Measurements from ENCODE around the gene MRNIP. TPM values are rescaled to one million over a fixed set of nuclear protein-coding genes. Genes with fewer than 3 reads are reported as not detected.
A peak's percentile ranks its signal among the peaks of the same experiment; 100 is the strongest.

The MRNIP gene
- total RNA-seq, 1 experiment from 2014 or later, result 37.8 TPM

GRCh38 chr5:179821298-179822058 is 37.1 kb downstream of the MRNIP start:
- peaks cover 59% of the 10 kb centered on the region for H3K4me1 ChIP-seq
- Mint-ChIP-seq H3K9me3 (ENCODE audit: unreplicated experiment) (no peaks in the 10 kb centered on the region), H3K27ac (ENCODE audit: unreplicated experiment) (peak overlapping the region; percentile 89), H3K36me3 (ENCODE audit: insufficient read depth, unreplicated experiment) (peaks cover 89% of the 10 kb centered on the region), H3K4me3 (ENCODE audit: unreplicated experiment) (peak overlapping the region; percentile 88), H3K4me1 (ENCODE audit: low read depth, unreplicated experiment) (peaks cover 37% of the 10 kb centered on the region), H3K27me3 (ENCODE audit: insufficient read depth, unreplicated experiment) (no peaks in the 10 kb centered on the region)
- no peak for TF ChIP-seq CTCF (IDR thresholded peaks at IDR 0.05; ENCODE audit: insufficient read depth in 1 of 2, low read depth in 1 of 2, low read length in 1 of 2, severe bottlenecking in 1 of 2, unreplicated experiment in 1 of 2)
- H3K9me3 ChIP-seq, result no peaks in the 10 kb centered on the region
- peak overlapping the region; percentile 97 for H3K4me3 ChIP-seq (ENCODE audit: low read depth, low read length)
- intact Hi-C loops (cut with micrococcal nuclease; ENCODE audit: unreplicated experiment), result loop anchor here (2.0 kb wide), 1 partner anchor 59 kb away; no protein-coding TSS in a partner anchor
- H3K36me3 ChIP-seq (ENCODE audit: control insufficient read depth, insufficient read depth, low read length), result peaks cover 14% of the 10 kb centered on the region
- no peaks in the 10 kb centered on the region for H3K27me3 ChIP-seq (replicated peaks; ENCODE audit: control insufficient read depth, insufficient read depth, low read length)
- no TSS peak for BruUV-seq (replicated peaks)
- POLR2A ChIA-PET, result interaction anchor here (0.6 to 1.0 kb wide), 2 partner anchors 10 to 72 kb away, joined by 4 to 7 read pairs; no protein-coding TSS in a partner anchor
- DNase-seq, result peak; percentile 90
- CTCF ChIA-PET, result no interaction called here

- H3K4me1 Mint-ChIP-seq (ENCODE audit: low read depth, unreplicated experiment), result peaks cover 37% of the 10 kb centered on the region
- H3K4me3 ChIP-seq (ENCODE audit: low read depth, low read length), result peak within 1 kb of the TSS; percentile 97
- no peaks in the 10 kb centered on the region for H3K27me3 ChIP-seq (replicated peaks; ENCODE audit: control insufficient read depth, insufficient read depth, low read length)
- peaks cover 81% of the 10 kb centered on the region for H3K36me3 Mint-ChIP-seq (ENCODE audit: insufficient read depth, unreplicated experiment)
- ChIA-PET CTCF (interaction anchor here (0.6 kb wide), 1 partner anchor 559 kb away, joined by 3 read pairs; no protein-coding TSS in a partner anchor), POLR2A (interaction anchor here (1.0 kb wide), 1 partner anchor 9 kb away, joined by 7 read pairs; no protein-coding TSS in a partner anchor)
- H3K9me3 Mint-ChIP-seq (ENCODE audit: unreplicated experiment), result no peaks in the 10 kb centered on the region
- H3K9me3 ChIP-seq, result no peaks in the 10 kb centered on the region
- H3K27ac Mint-ChIP-seq (ENCODE audit: unreplicated experiment), result peak within 1 kb of the TSS; percentile 94
- peaks cover 58% of the 10 kb centered on the region for H3K4me1 ChIP-seq
- TF ChIP-seq CTCF (IDR thresholded peaks at IDR 0.05; ENCODE audit: insufficient read depth in 1 of 2, low read depth in 1 of 2, low read length in 1 of 2, severe bottlenecking in 1 of 2, unreplicated experiment in 1 of 2), result no peak
- H3K4me3 Mint-ChIP-seq (ENCODE audit: unreplicated experiment), result peak within 1 kb of the TSS; percentile 88
- peaks cover 16% of the 10 kb centered on the region for H3K36me3 ChIP-seq (ENCODE audit: control insufficient read depth, insufficient read depth, low read length)
- intact Hi-C loops (cut with micrococcal nuclease; ENCODE audit: unreplicated experiment), result loop anchor here (2.0 kb wide), 1 partner anchor 58 kb away; no protein-coding TSS in a partner anchor
- no TSS peak for BruUV-seq (replicated peaks)
- no peaks in the 10 kb centered on the region for H3K27me3 Mint-ChIP-seq (ENCODE audit: insufficient read depth, unreplicated experiment)
- DNase-seq, result peak; percentile 77 to 89
Observed at GRCh38 chr5:179820483-179821297, 37.9 kb downstream of the MRNIP start, which contains the start of gene SQSTM1. SQSTM1 (plus strand) TSS chr5:179820905; CDS start chr5:179820937, 32 bp downstream.

GRCh38 chr5:179820127-179820482 is 38.5 kb downstream of the MRNIP start:
- Mint-ChIP-seq H3K9me3 (ENCODE audit: unreplicated experiment) (no peaks in the 10 kb centered on the region), H3K4me3 (ENCODE audit: unreplicated experiment) (peak overlapping the region; percentile 88), H3K27ac (ENCODE audit: unreplicated experiment) (peak overlapping the region; percentile 94), H3K36me3 (ENCODE audit: insufficient read depth, unreplicated experiment) (peaks cover 75% of the 10 kb centered on the region), H3K27me3 (ENCODE audit: insufficient read depth, unreplicated experiment) (no peaks in the 10 kb centered on the region), H3K4me1 (ENCODE audit: low read depth, unreplicated experiment) (peaks cover 37% of the 10 kb centered on the region)
- CTCF ChIA-PET, result interaction anchor here (0.6 kb wide), 1 partner anchor 559 kb away, joined by 3 read pairs; no protein-coding TSS in a partner anchor
- Histone ChIP-seq H3K4me3 (ENCODE audit: low read depth, low read length) (peak overlapping the region; percentile 97), H3K36me3 (ENCODE audit: control insufficient read depth, insufficient read depth, low read length) (peaks cover 13% of the 10 kb centered on the region), H3K4me1 (peaks cover 53% of the 10 kb centered on the region), H3K9me3 (no peaks in the 10 kb centered on the region), H3K27me3 (replicated peaks; ENCODE audit: control insufficient read depth, insufficient read depth, low read length) (no peaks in the 10 kb centered on the region)
- TSS peak; percentile 36 for BruUV-seq (replicated peaks)
- POLR2A ChIA-PET, result no interaction called here
- intact Hi-C loops (cut with micrococcal nuclease; ENCODE audit: unreplicated experiment), result loop anchor here (2.0 kb wide), 1 partner anchor 57 kb away; no protein-coding TSS in a partner anchor
- TF ChIP-seq CTCF (IDR thresholded peaks at IDR 0.05; ENCODE audit: insufficient read depth in 1 of 2, low read depth in 1 of 2, low read length in 1 of 2, severe bottlenecking in 1 of 2, unreplicated experiment in 1 of 2), result no peak
- no peak for DNase-seq

All from Caco-2 (cell line).